ENCODE measurements around the gene DNM3. TPM values are rescaled to one million over a fixed set of nuclear protein-coding genes. Genes with fewer than 3 reads are reported as not detected.

Gene DNM3
- total RNA-seq, 1 donor from 2014 or later = 4.7 TPM

DNA sequence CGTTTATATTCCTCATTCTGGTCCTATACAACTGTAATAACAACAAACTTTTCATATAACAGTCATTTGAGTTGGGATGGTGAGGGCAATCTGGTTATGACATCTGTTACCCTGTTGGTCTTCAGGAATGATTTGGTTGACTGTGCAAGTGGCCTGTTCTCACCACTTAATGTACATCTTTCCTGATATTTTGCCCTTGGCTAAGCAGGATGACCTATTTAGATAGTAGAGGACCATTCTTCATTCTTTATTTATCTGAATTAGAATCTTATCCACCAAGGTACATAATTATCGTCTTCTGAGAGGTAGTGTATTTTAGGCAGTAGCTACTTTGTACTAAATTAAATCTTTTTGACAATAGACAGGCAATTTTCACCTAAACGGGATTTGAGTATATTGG is 154.3 kb downstream of the DNM3 start:
- TF ChIP-seq EZH2 (IDR thresholded peaks at IDR 0.05; ENCODE audit: insufficient read depth, low read length) = no peak
- TF ChIP-seq, protein P1, sequence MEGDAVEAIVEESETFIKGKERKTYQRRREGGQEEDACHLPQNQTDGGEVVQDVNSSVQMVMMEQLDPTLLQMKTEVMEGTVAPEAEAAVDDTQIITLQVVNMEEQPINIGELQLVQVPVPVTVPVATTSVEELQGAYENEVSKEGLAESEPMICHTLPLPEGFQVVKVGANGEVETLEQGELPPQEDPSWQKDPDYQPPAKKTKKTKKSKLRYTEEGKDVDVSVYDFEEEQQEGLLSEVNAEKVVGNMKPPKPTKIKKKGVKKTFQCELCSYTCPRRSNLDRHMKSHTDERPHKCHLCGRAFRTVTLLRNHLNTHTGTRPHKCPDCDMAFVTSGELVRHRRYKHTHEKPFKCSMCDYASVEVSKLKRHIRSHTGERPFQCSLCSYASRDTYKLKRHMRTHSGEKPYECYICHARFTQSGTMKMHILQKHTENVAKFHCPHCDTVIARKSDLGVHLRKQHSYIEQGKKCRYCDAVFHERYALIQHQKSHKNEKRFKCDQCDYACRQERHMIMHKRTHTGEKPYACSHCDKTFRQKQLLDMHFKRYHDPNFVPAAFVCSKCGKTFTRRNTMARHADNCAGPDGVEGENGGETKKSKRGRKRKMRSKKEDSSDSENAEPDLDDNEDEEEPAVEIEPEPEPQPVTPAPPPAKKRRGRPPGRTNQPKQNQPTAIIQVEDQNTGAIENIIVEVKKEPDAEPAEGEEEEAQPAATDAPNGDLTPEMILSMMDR (IDR thresholded peaks at IDR 0.05; ENCODE audit: insufficient read depth, low read depth, low read length) = no peak
- H3K79me2 ChIP-seq (ENCODE audit: insufficient read depth, low read length) = no peaks in the 10 kb centered on the region
- H3K27ac ChIP-seq (ENCODE audit: low read depth, low read length) = no peak overlapping the region
- no peaks in the 10 kb centered on the region for H3K9me3 ChIP-seq (ENCODE audit: insufficient read depth, low read depth, low read length)
- DNase-seq (ENCODE audit: low read depth) (no peak), FAIRE-seq (no peak)
- no peak overlapping the region for H3K4me3 ChIP-seq (ENCODE audit: insufficient read depth, low read depth, low read length)
- no peak overlapping the region for H3K27ac Mint-ChIP-seq (ENCODE audit: unreplicated experiment)
- peaks cover 4% of the 10 kb centered on the region for H3K4me1 Mint-ChIP-seq (ENCODE audit: low read depth, unreplicated experiment)
- H4K20me1 ChIP-seq (ENCODE audit: insufficient read depth, low read length) = no peaks in the 10 kb centered on the region
- peaks cover 2% of the 10 kb centered on the region for H3K4me1 ChIP-seq (ENCODE audit: insufficient read depth, low read length)
- H3K36me3 ChIP-seq (ENCODE audit: insufficient read depth, low read length) = no peaks in the 10 kb centered on the region
- H3K27me3 Mint-ChIP-seq (ENCODE audit: low read depth, unreplicated experiment) = no peaks in the 10 kb centered on the region
- H3K36me3 Mint-ChIP-seq (ENCODE audit: low read depth, unreplicated experiment) = no peaks in the 10 kb centered on the region
- H3K27me3 ChIP-seq (ENCODE audit: insufficient read depth, low read length) = no peaks in the 10 kb centered on the region
- no peak overlapping the region for H2AFZ ChIP-seq (ENCODE audit: low read depth, low read length)
- no peak overlapping the region for H3K4me2 ChIP-seq (ENCODE audit: low read length)
- H3K4me3 Mint-ChIP-seq (ENCODE audit: unreplicated experiment) = no peak overlapping the region
- H3K9me3 Mint-ChIP-seq (ENCODE audit: unreplicated experiment) = no peaks in the 10 kb centered on the region
- H3K9ac ChIP-seq (ENCODE audit: low read length) = no peak overlapping the region

DNA sequence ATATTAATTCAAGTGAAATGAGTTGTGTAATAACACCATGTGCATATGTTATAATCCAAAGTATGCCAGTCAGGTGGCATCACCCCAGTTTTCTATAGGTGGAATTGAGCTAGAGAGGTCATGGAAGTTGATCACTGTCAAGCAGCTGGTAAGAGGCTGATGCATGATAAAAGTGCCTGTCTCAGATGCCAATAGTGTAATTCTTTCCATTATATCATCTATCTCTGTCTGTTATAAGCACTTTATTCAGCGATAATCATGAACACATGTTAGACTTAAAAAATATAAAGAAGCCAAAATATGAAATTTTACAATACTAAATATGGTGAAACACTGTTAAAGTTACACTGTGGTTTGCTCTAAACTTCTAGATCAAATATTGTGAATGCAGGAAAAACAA is 156.6 kb downstream of the DNM3 start:
- Mint-ChIP-seq H3K27ac (ENCODE audit: unreplicated experiment) (no peak overlapping the region), H3K36me3 (ENCODE audit: low read depth, unreplicated experiment) (no peaks in the 10 kb centered on the region), H3K4me3 (ENCODE audit: unreplicated experiment) (no peak overlapping the region), H3K27me3 (ENCODE audit: low read depth, unreplicated experiment) (no peaks in the 10 kb centered on the region), H3K9me3 (ENCODE audit: unreplicated experiment) (no peaks in the 10 kb centered on the region), H3K4me1 (ENCODE audit: low read depth, unreplicated experiment) (no peaks in the 10 kb centered on the region)
- H3K27ac ChIP-seq (ENCODE audit: low read depth, low read length) = no peak overlapping the region
- H3K9ac ChIP-seq (ENCODE audit: low read length) = no peak overlapping the region
- TF ChIP-seq EZH2 (IDR thresholded peaks at IDR 0.05; ENCODE audit: insufficient read depth, low read length) = no peak
- TF ChIP-seq, protein P1 (IDR thresholded peaks at IDR 0.05; ENCODE audit: insufficient read depth, low read depth, low read length) = no peak
- FAIRE-seq (no peak), DNase-seq (ENCODE audit: low read depth) (no peak)
- no peaks in the 10 kb centered on the region for H3K27me3 ChIP-seq (ENCODE audit: insufficient read depth, low read length)
- no peak overlapping the region for H2AFZ ChIP-seq (ENCODE audit: low read depth, low read length)
- no peak overlapping the region for H3K4me2 ChIP-seq (ENCODE audit: low read length)
- no peak overlapping the region for H3K4me3 ChIP-seq (ENCODE audit: insufficient read depth, low read depth, low read length)
- H4K20me1 ChIP-seq (ENCODE audit: insufficient read depth, low read length) = no peaks in the 10 kb centered on the region
- H3K9me3 ChIP-seq (ENCODE audit: insufficient read depth, low read depth, low read length) = no peaks in the 10 kb centered on the region
- H3K36me3 ChIP-seq (ENCODE audit: insufficient read depth, low read length) = no peaks in the 10 kb centered on the region
- no peaks in the 10 kb centered on the region for H3K79me2 ChIP-seq (ENCODE audit: insufficient read depth, low read length)
- peaks cover 2% of the 10 kb centered on the region for H3K4me1 ChIP-seq (ENCODE audit: insufficient read depth, low read length)

DNA sequence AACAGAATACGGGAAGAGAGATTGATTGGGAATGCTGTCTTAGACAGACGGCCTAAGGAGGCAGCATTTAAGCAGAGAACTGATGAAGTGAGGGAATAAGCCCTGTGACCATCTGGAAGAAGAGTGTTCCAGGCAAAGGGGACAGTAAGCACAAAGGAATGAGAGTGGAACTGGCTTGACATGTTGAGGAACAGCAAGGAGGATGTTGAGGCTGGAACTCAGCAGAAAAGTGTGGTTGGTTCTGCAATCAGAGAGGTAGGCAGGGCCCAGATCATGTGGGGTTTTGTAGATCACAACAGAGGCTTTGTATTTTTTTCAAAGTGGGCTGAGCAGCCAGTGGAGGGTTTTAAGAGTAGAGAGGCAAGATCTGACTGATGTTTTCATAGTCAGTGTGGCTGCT is 157.4 kb downstream of the DNM3 start:
- no peak overlapping the region for H3K27ac ChIP-seq (ENCODE audit: low read depth, low read length)
- H2AFZ ChIP-seq (ENCODE audit: low read depth, low read length) = no peak overlapping the region
- no peaks in the 10 kb centered on the region for H3K36me3 ChIP-seq (ENCODE audit: insufficient read depth, low read length)
- peaks cover 2% of the 10 kb centered on the region for H3K4me1 ChIP-seq (ENCODE audit: insufficient read depth, low read length)
- H3K9ac ChIP-seq (ENCODE audit: low read length) = no peak overlapping the region
- H3K4me1 Mint-ChIP-seq (ENCODE audit: low read depth, unreplicated experiment) = peaks cover 4% of the 10 kb centered on the region
- no peak overlapping the region for H3K4me2 ChIP-seq (ENCODE audit: low read length)
- no peak overlapping the region for H3K4me3 ChIP-seq (ENCODE audit: insufficient read depth, low read depth, low read length)
- no peaks in the 10 kb centered on the region for H3K27me3 ChIP-seq (ENCODE audit: insufficient read depth, low read length)
- no peaks in the 10 kb centered on the region for H3K9me3 ChIP-seq (ENCODE audit: insufficient read depth, low read depth, low read length)
- no peaks in the 10 kb centered on the region for H3K36me3 Mint-ChIP-seq (ENCODE audit: low read depth, unreplicated experiment)
- FAIRE-seq (no peak), DNase-seq (ENCODE audit: low read depth) (peak; percentile 32)
- no peak overlapping the region for H3K4me3 Mint-ChIP-seq (ENCODE audit: unreplicated experiment)
- H4K20me1 ChIP-seq (ENCODE audit: insufficient read depth, low read length) = no peaks in the 10 kb centered on the region
- TF ChIP-seq EZH2 (IDR thresholded peaks at IDR 0.05; ENCODE audit: insufficient read depth, low read length) = no peak
- TF ChIP-seq, protein P1 (IDR thresholded peaks at IDR 0.05; ENCODE audit: insufficient read depth, low read depth, low read length) = no peak
- no peak overlapping the region for H3K27ac Mint-ChIP-seq (ENCODE audit: unreplicated experiment)
- H3K9me3 Mint-ChIP-seq (ENCODE audit: unreplicated experiment) = no peaks in the 10 kb centered on the region
- H3K79me2 ChIP-seq (ENCODE audit: insufficient read depth, low read length) = no peaks in the 10 kb centered on the region
- H3K27me3 Mint-ChIP-seq (ENCODE audit: low read depth, unreplicated experiment) = no peaks in the 10 kb centered on the region
